CD14-positive monocyte (primary cell): ENCODE results near the gene TTLL6. TPM values are rescaled to one million over a fixed set of nuclear protein-coding genes. Genes with fewer than 3 reads are reported as not detected.
A peak's percentile ranks its signal among the peaks of the same experiment; 100 is the strongest.

Experiments used
- DNase-seq, 3 donors: peaks; one replicate each; pipeline ENCODE4 v3.0.0-alpha.2; 2011 to 2022
- H2AFZ ChIP-seq: 2 replicates; pipeline ENCODE4 v1.6.0; 2012; ENCODE audit warnings: mild to moderate bottlenecking, low read depth, low read length, inconsistent platforms; ENCODE audit not compliant: insufficient read depth, poor library complexity, severe bottlenecking
- H3K27ac ChIP-seq, 2 donors: 1 replicate in 1 of 2; 2 replicates in 1 of 2; pipeline ENCODE4 v1.5.1; 2012 to 2013; ENCODE audit warnings: low read length in 2 of 2, control low read depth in 1 of 2, inconsistent platforms in 1 of 2, low read depth in 1 of 2, mild to moderate bottlenecking in 1 of 2
- H3K27me3 ChIP-seq, 2 donors: one replicate each; pipeline versions ENCODE4 v1.6.0 to v1.6.1; 2011 to 2013; ENCODE audit warnings: low read length in 2 of 2; ENCODE audit not compliant: control insufficient read depth in 2 of 2, insufficient read depth in 2 of 2
- H3K36me3 ChIP-seq, 2 donors: replicated peaks in 1 of 2; 1 replicate in 1 of 2; 2 replicates in 1 of 2; pipeline versions ENCODE4 v1.5.1 to v1.6.1; 2012 to 2013; ENCODE audit warnings: low read length in 2 of 2, control low read depth in 1 of 2, inconsistent platforms in 1 of 2, mild to moderate bottlenecking in 1 of 2; ENCODE audit not compliant: insufficient read depth in 2 of 2, control insufficient read depth in 1 of 2
- H3K4me1 ChIP-seq, 2 donors: 1 replicate in 1 of 2; 2 replicates in 1 of 2; pipeline versions ENCODE4 v1.5.1 to v1.6.1; 2012 to 2013; ENCODE audit warnings: low read length in 2 of 2, control low read depth in 1 of 2, inconsistent platforms in 1 of 2, mild to moderate bottlenecking in 1 of 2, moderate library complexity in 1 of 2; ENCODE audit not compliant: insufficient read depth in 2 of 2, control insufficient read depth in 1 of 2
- H3K4me2 ChIP-seq: replicated peaks from 2 replicates; pipeline ENCODE3; 2012; ENCODE audit warnings: low read length, moderate library complexity, mild to moderate bottlenecking; ENCODE audit not compliant: poor library complexity, severe bottlenecking; ENCODE audit errors: extremely low read depth
- H3K4me3 ChIP-seq, 3 experiments: fragments of 200-600 bp in 1 of 3; sonication (generic) in 1 of 3; replicated peaks in 1 of 3; 1 replicate in 2 of 3; 2 replicates in 1 of 3; pipeline ENCODE4 v1.5.1; 2011 to 2013; ENCODE audit warnings: low read length in 3 of 3, mild to moderate bottlenecking in 3 of 3, control low read depth in 2 of 3, low read depth in 2 of 3, inconsistent platforms in 1 of 3, moderate library complexity in 1 of 3
- H3K79me2 ChIP-seq: 2 replicates; pipeline ENCODE4 v1.6.0; 2012; ENCODE audit warnings: mild to moderate bottlenecking, control low read depth, inconsistent platforms, low read length, moderate library complexity; ENCODE audit not compliant: insufficient read depth
- H3K9ac ChIP-seq: 2 replicates; pipeline ENCODE4 v1.6.0; 2017; ENCODE audit warnings: low read length, mild to moderate bottlenecking; ENCODE audit not compliant: insufficient read depth, poor library complexity, severe bottlenecking
- H3K9me3 ChIP-seq, 2 donors: replicated peaks in 1 of 2; 1 replicate in 1 of 2; 2 replicates in 1 of 2; pipeline versions ENCODE4 v1.5.1 to v1.6.1; 2012 to 2013; ENCODE audit warnings: low read length in 2 of 2, control low read depth in 1 of 2; ENCODE audit not compliant: control insufficient read depth in 1 of 2, insufficient read depth in 1 of 2
- H4K20me1 ChIP-seq: 2 replicates; pipeline ENCODE4 v1.6.0; 2012; ENCODE audit warnings: mild to moderate bottlenecking, low read length, control low read depth, moderate library complexity; ENCODE audit not compliant: insufficient read depth
- H3K27ac Mint-ChIP-seq, 7 donors: one replicate each; pipeline ENCODE4 v1.8.0; 2020; ENCODE audit warnings: mild to moderate bottlenecking in 7 of 7, mixed read lengths in 7 of 7, moderate library complexity in 6 of 7, inconsistent platforms in 2 of 7
- H3K27me3 Mint-ChIP-seq, 3 donors: one replicate each; pipeline ENCODE4 v1.8.0; 2021 to 2022; ENCODE audit warnings: low read depth in 3 of 3, mild to moderate bottlenecking in 3 of 3, mixed read lengths in 3 of 3, moderate library complexity in 3 of 3, inconsistent platforms in 1 of 3
- H3K36me3 Mint-ChIP-seq, 2 donors: one replicate each; pipeline ENCODE4 v1.8.0; 2020; ENCODE audit warnings: mixed read lengths in 2 of 2, inconsistent platforms in 1 of 2, mild to moderate bottlenecking in 1 of 2
- H3K4me1 Mint-ChIP-seq: one replicate; pipeline ENCODE4 v1.8.0; 2020; ENCODE audit warnings: mild to moderate bottlenecking, mixed read lengths
- H3K4me3 Mint-ChIP-seq, 2 donors: one replicate each; pipeline ENCODE4 v1.8.0; 2020; ENCODE audit warnings: mild to moderate bottlenecking in 2 of 2, mixed read lengths in 2 of 2, moderate library complexity in 1 of 2
- H3K9me3 Mint-ChIP-seq, 7 donors: one replicate each; pipeline ENCODE4 v1.8.0; 2020 to 2022; ENCODE audit warnings: mixed read lengths in 7 of 7, mild to moderate bottlenecking in 6 of 7, moderate library complexity in 6 of 7, inconsistent platforms in 2 of 7
- CTCF ChIP-seq: fragments of 200-600 bp; IDR thresholded peaks from one replicate; pipeline ENCODE4 v1.8.0; 2022; ENCODE audit warnings: antibody characterized with exemption, mild to moderate bottlenecking
- WGBS: methylation state at CpG from one replicate; pipeline ENCODE4 v1.1.5; 2013; ENCODE audit warnings: missing lambda C conversion rate; ENCODE audit not compliant: insufficient coverage; 5-methylcytosine and 5-hydroxymethylcytosine counted together
- intact Hi-C, 2 donors: fragments of 100-400 bp; cut with micrococcal nuclease; formaldehyde crosslinking; loops; one replicate each; pipeline versions ENCODE4 v1.15.0 to v1.15.1; 2023
- polyA plus RNA-seq, 3 donors: library from polyadenylated mRNA; depleted of rRNA in 1 of 3; unstranded in 2 of 3; stranded (reverse) in 1 of 3; fragments of 300-500 nt in 2 of 3; fragments of >200 nt in 1 of 3; fragmentation: Illumina TruSeq in 2 of 3; gene quantifications; 1 replicate in 2 of 3; 2 replicates in 1 of 3; pipeline ENCODE4 v1.2.3, GENCODE V29; 2012 to 2021

TTLL6 gene
- polyA plus RNA-seq, 3 donors: not detected

- Mint-ChIP-seq H3K4me3 (peak overlapping the region in 1 of 2 donors; percentile 78), H3K36me3 (peaks cover 0 to 16% of the 10 kb centered on the region in 2 donors), H3K4me1 (peaks cover 46% of the 10 kb centered on the region), H3K27ac (peak overlapping the region in 1 of 7 donors; percentile 35), H3K9me3 (peaks cover 0 to 33% (median 9%) of the 10 kb centered on the region in 7 donors), H3K27me3 (peaks cover 73 to 85% (median 84%) of the 10 kb centered on the region in 3 donors)
- no peak for TF ChIP-seq CTCF
- H3K9me3 ChIP-seq: peaks cover 0 to 53% of the 10 kb centered on the region in 2 donors
- no peak overlapping the region for H3K27ac ChIP-seq
- DNase-seq: peak in 1 of 3 donors; percentile 25
- no peak overlapping the region for H2AFZ ChIP-seq
- H3K4me2 ChIP-seq: no peak overlapping the region
- H3K4me3 ChIP-seq: no peak overlapping the region
- 10% methylated on average over 17 of the region's 22 CpGs for WGBS
- H3K9ac ChIP-seq: no peak overlapping the region
- H3K79me2 ChIP-seq: no peaks in the 10 kb centered on the region
- peaks cover 72 to 74% of the 10 kb centered on the region in 2 donors for H3K27me3 ChIP-seq
- intact Hi-C loops: no loop called here
- no peaks in the 10 kb centered on the region for H4K20me1 ChIP-seq
- H3K4me1 ChIP-seq: peaks cover 31 to 34% of the 10 kb centered on the region in 2 donors
- H3K36me3 ChIP-seq: no peaks in the 10 kb centered on the region
These were observed 63.1 kb downstream of the TTLL6 start for GRCh38 chr17:48753794-48754499.

- Histone ChIP-seq H3K9ac (no peak overlapping the region), H2AFZ (no peak overlapping the region), H3K4me2 (no peak overlapping the region), H4K20me1 (no peaks in the 10 kb centered on the region), H3K27ac (no peak overlapping the region), H3K9me3 (peaks cover 0 to 55% of the 10 kb centered on the region in 2 donors), H3K4me1 (peaks cover 31 to 34% of the 10 kb centered on the region in 2 donors), H3K79me2 (no peaks in the 10 kb centered on the region), H3K27me3 (peaks cover 85 to 87% of the 10 kb centered on the region in 2 donors), H3K36me3 (no peaks in the 10 kb centered on the region), H3K4me3 (no peak overlapping the region)
- WGBS: 10% methylated on average over 27 of the region's 43 CpGs
- H3K27ac Mint-ChIP-seq: no peak overlapping the region
- no peak for TF ChIP-seq CTCF
- peaks cover 85 to 93% (median 90%) of the 10 kb centered on the region in 3 donors for H3K27me3 Mint-ChIP-seq
- H3K4me1 Mint-ChIP-seq: peaks cover 43% of the 10 kb centered on the region
- no peak for DNase-seq
- peaks cover 0 to 37% (median 11%) of the 10 kb centered on the region in 7 donors for H3K9me3 Mint-ChIP-seq
- peak overlapping the region in 1 of 2 donors; percentile 81 for H3K4me3 Mint-ChIP-seq
- intact Hi-C loops: no loop called here
- H3K36me3 Mint-ChIP-seq: peaks cover 0 to 16% of the 10 kb centered on the region in 2 donors
These were observed 64.4 kb downstream of the TTLL6 start for GRCh38 chr17:48752399-48753288.
